ENCODE measurements around the gene C1QTNF1. TPM values are rescaled to one million over a fixed set of nuclear protein-coding genes. Genes with fewer than 3 reads are reported as not detected.
A peak's percentile ranks its signal among the peaks of the same experiment; 100 is the strongest.

C1QTNF1 gene, protein sequence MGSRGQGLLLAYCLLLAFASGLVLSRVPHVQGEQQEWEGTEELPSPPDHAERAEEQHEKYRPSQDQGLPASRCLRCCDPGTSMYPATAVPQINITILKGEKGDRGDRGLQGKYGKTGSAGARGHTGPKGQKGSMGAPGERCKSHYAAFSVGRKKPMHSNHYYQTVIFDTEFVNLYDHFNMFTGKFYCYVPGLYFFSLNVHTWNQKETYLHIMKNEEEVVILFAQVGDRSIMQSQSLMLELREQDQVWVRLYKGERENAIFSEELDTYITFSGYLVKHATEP
- 11.5 and 12.7 TPM in 2 replicates for polyA plus RNA-seq (2013)

DNA sequence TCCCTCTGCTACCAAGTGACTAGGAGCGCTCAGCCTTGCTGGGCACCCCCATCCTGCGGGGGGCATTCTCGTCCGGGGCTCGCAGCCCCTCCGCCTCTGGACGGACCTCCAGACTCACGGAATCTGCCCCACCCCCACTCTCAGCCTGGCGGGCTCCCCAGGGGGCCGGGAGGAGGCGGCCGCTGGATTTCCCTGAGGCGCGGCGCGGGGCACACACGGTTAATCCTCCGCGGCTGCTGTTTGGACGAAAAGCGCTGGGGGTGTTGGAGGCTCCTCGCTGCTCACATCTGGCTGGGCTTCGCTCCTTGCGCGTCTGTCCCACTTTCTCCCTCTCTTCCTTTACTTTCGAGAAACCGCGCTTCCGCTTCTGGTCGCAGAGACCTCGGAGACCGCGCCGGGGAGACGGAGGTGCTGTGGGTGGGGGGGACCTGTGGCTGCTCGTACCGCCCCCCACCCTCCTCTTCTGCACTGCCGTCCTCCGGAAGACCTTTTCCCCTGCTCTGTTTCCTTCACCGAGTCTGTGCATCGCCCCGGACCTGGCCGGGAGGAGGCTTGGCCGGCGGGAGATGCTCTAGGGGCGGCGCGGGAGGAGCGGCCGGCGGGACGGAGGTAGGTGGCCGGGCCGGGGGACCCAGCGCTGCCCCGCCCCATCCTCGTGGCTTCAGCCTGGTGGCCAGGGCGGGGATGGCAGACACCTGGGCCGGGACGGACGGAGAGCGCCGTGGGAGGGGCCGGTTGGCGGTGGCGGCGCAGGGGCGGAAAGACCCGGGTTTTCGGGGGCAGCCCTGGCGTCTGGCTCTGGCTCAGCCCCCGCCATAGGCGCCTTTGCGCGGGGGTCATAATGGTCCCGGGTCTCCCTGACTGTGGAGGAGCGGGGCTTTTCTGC lies at the start of gene C1QTNF1:
Gene C1QTNF1 (plus strand): TSS at position 284 of the 886 bp plus-strand sequence. CDS start 19,800 bp downstream, outside the sequence.
- Histone ChIP-seq H3K9ac (ENCODE audit: low read length) (peak within 1 kb of the TSS; percentile 19), H3K18ac (ENCODE audit: low read length) (peak within 1 kb of the TSS; percentile 54), H2AK5ac (ENCODE audit: low read length) (peak within 1 kb of the TSS; percentile 17), H3K36me3 (ENCODE audit: control insufficient read depth in 1 of 2, insufficient read depth in 2 of 2, low read length in 2 of 2) (no peaks in the 10 kb centered on the region), H3K4me2 (ENCODE audit: low read length) (peak within 1 kb of the TSS; percentile 66), H3K23ac (ENCODE audit: low read length) (no peak within 1 kb of the TSS), H3K79me2 (ENCODE audit: control insufficient read depth, insufficient read depth, low read length, poor library complexity) (peaks cover 2% of the 10 kb centered on the region), H4K8ac (ENCODE audit: low read depth, low read length) (peak within 1 kb of the TSS; percentile 45), H3K4me3 (ENCODE audit: low read depth, low read length) (peak within 1 kb of the TSS; percentile 63), H3K27ac (ENCODE audit: low read depth, low read length) (no peak within 1 kb of the TSS), H2BK120ac (ENCODE audit: insufficient read depth, low read length, poor library complexity) (peak within 1 kb of the TSS; percentile 8), H2BK5ac (ENCODE audit: low read depth, low read length, poor library complexity) (no peak within 1 kb of the TSS), H3K79me1 (ENCODE audit: low read length) (peaks cover 21% of the 10 kb centered on the region), H3K4ac (ENCODE audit: low read depth, low read length) (no peak within 1 kb of the TSS), H2BK12ac (ENCODE audit: low read length) (peak within 1 kb of the TSS; percentile 10), H3K9me3 (ENCODE audit: insufficient read depth, low read depth, low read length) (no peaks in the 10 kb centered on the region), H3K14ac (ENCODE audit: low read length) (no peak within 1 kb of the TSS), H4K91ac (ENCODE audit: low read depth, low read length) (peak within 1 kb of the TSS; percentile 21), H4K12ac (ENCODE audit: low read depth, low read length) (peak within 1 kb of the TSS; percentile 1), H3K4me1 (ENCODE audit: control insufficient read depth in 1 of 2, insufficient read depth in 2 of 2, low read length in 2 of 2) (peaks cover 23 to 32% of the 10 kb centered on the region in 2 experiments), H3K27me3 (ENCODE audit: insufficient read depth, low read length) (peaks cover 13% of the 10 kb centered on the region), H2AFZ (ENCODE audit: insufficient read depth, low read length, poor library complexity) (peak within 1 kb of the TSS; percentile 9)
- WGBS (ENCODE audit: extremely low coverage, insufficient coverage, insufficient read length) = no CpG with 5 or more reads among the region's 77 CpGs
- peak; percentile 69 to 81 for DNase-seq

DNA sequence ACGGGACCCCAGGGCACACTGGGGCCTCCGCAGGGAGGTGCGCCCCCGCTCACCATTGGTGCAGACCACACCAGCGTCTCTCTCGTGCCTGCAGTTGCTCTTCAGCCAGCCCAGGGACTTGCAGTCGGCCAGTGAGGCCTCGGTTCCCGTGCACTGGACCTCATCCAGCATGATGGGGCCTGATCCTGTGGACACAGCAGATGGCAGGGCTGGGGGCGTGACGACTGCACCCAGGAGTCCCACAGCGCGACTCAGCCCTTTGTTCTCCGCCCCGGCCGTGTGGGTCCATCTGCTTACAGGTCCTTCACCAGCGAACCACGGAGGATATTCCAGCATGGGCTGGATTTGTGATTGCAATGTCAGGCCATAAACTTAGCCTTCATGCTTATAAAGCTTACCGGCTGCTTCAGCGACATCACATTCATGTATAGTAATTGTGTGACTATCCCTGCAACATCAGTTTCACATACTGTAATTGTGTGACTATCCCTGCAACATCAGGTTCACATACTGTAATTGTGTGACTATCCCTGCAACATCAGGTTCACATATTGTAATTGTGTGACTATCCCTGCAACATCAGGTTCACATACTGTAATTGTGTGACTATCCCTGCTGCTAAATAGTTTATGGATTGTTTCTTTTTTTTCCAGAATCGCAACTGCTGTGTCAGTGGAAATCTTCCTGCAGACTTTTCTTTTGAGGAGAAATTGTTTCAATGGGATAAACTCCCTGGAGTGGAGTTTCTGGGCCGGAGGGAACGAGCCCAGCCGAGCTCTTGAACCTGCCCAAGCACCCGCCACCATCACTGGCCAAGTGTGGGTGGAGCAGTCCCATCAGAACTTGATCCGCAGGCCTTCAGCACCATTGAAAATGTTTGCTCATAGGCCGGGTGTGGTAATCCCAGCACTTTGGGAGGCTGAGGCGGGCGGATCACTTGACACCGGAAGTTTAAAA lies 49.1 kb upstream of the C1QTNF1 start:
- peak in 1 of 2 donors; percentile 17 for DNase-seq
- Histone ChIP-seq H3K9ac (ENCODE audit: low read length) (no peak overlapping the region), H4K91ac (ENCODE audit: low read depth, low read length) (peak overlapping the region; percentile 1), H4K12ac (ENCODE audit: low read depth, low read length) (no peak overlapping the region), H3K9me3 (ENCODE audit: insufficient read depth, low read depth, low read length) (no peaks in the 10 kb centered on the region), H3K14ac (ENCODE audit: low read length) (no peak overlapping the region), H2BK120ac (ENCODE audit: insufficient read depth, low read length, poor library complexity) (peak overlapping the region; percentile 21), H3K4me1 (ENCODE audit: control insufficient read depth in 1 of 2, insufficient read depth in 2 of 2, low read length in 2 of 2) (peaks cover 15 to 19% of the 10 kb centered on the region in 2 experiments), H3K79me1 (ENCODE audit: low read length) (peaks cover 14% of the 10 kb centered on the region), H3K27me3 (ENCODE audit: insufficient read depth, low read length) (no peaks in the 10 kb centered on the region), H2AFZ (ENCODE audit: insufficient read depth, low read length, poor library complexity) (peak overlapping the region; percentile 52), H3K36me3 (ENCODE audit: control insufficient read depth in 1 of 2, insufficient read depth in 2 of 2, low read length in 2 of 2) (no peaks in the 10 kb centered on the region), H3K4me3 (ENCODE audit: low read depth, low read length) (no peak overlapping the region), H3K4me2 (ENCODE audit: low read length) (no peak overlapping the region), H4K8ac (ENCODE audit: low read depth, low read length) (no peak overlapping the region), H3K27ac (ENCODE audit: low read depth, low read length) (no peak overlapping the region), H3K18ac (ENCODE audit: low read length) (no peak overlapping the region), H3K79me2 (ENCODE audit: control insufficient read depth, insufficient read depth, low read length, poor library complexity) (no peaks in the 10 kb centered on the region), H2BK12ac (ENCODE audit: low read length) (no peak overlapping the region), H2BK5ac (ENCODE audit: low read depth, low read length, poor library complexity) (no peak overlapping the region), H3K4ac (ENCODE audit: low read depth, low read length) (no peak overlapping the region), H2AK5ac (ENCODE audit: low read length) (peak overlapping the region; percentile 22), H3K23ac (ENCODE audit: low read length) (no peak overlapping the region)
- no CpG with 5 or more reads among the region's 30 CpGs for WGBS (ENCODE audit: extremely low coverage, insufficient coverage, insufficient read length)

DNA sequence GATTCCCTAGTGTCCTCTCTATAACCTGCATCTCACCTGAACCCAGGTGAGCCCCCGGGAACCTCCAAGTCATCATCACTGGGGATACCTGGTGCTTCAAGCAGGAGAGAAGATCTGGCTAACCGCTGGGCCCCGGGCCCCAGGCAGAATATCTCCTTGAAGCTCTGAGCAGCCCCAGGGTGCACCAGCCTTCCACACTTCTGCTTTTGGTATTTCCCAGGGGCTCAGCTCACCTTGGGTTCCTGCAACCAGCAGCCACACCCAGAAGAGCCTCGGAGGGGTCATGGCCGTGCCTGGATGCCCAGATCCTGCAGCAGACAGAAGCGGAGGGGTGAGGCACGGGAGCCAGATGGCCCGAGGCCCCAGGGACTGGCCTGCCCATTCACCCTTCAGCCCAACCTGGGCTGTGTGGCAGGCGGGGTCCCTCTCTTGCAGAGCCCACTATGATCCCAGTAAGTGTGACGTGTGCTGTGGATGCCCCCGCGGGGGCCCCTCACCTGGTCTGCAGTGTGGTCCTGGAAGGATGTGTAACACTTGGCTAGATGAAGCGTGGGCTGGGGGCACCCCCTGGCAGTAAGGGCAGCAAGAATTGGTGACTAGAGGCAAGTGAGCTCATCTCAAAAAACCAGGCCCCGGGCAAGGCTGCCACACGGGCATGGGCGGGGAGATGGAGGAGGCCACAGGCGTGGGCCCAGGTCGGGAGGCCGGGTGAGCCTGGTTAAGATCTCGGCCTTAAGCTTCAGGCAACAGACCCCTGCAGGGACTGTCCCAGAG lies 46.9 kb upstream of the C1QTNF1 start:
- no peak overlapping the region for H3K23ac ChIP-seq (ENCODE audit: low read length)
- H3K27ac ChIP-seq (ENCODE audit: low read depth, low read length) = no peak overlapping the region
- no peak overlapping the region for H2BK5ac ChIP-seq (ENCODE audit: low read depth, low read length, poor library complexity)
- H2BK12ac ChIP-seq (ENCODE audit: low read length) = no peak overlapping the region
- no peak overlapping the region for H2AK5ac ChIP-seq (ENCODE audit: low read length)
- no peak overlapping the region for H3K18ac ChIP-seq (ENCODE audit: low read length)
- no peak overlapping the region for H3K4me3 ChIP-seq (ENCODE audit: low read depth, low read length)
- H4K8ac ChIP-seq (ENCODE audit: low read depth, low read length) = no peak overlapping the region
- no peak overlapping the region for H3K14ac ChIP-seq (ENCODE audit: low read length)
- no peak for DNase-seq
- no peak overlapping the region for H2AFZ ChIP-seq (ENCODE audit: insufficient read depth, low read length, poor library complexity)
- no peak overlapping the region for H3K4me2 ChIP-seq (ENCODE audit: low read length)
- no peak overlapping the region for H4K12ac ChIP-seq (ENCODE audit: low read depth, low read length)
- H3K9ac ChIP-seq (ENCODE audit: low read length) = no peak overlapping the region
- no peaks in the 10 kb centered on the region for H3K27me3 ChIP-seq (ENCODE audit: insufficient read depth, low read length)
- H3K36me3 ChIP-seq (ENCODE audit: control insufficient read depth in 1 of 2, insufficient read depth in 2 of 2, low read length in 2 of 2) = no peaks in the 10 kb centered on the region
- no CpG with 5 or more reads among the region's 20 CpGs for WGBS (ENCODE audit: extremely low coverage, insufficient coverage, insufficient read length)
- peaks cover 10% of the 10 kb centered on the region for H3K79me1 ChIP-seq (ENCODE audit: low read length)
- H4K91ac ChIP-seq (ENCODE audit: low read depth, low read length) = no peak overlapping the region
- H3K4ac ChIP-seq (ENCODE audit: low read depth, low read length) = no peak overlapping the region
- H3K4me1 ChIP-seq (ENCODE audit: control insufficient read depth in 1 of 2, insufficient read depth in 2 of 2, low read length in 2 of 2) = peaks cover 18 to 20% of the 10 kb centered on the region in 2 experiments
- H3K9me3 ChIP-seq (ENCODE audit: insufficient read depth, low read depth, low read length) = no peaks in the 10 kb centered on the region
- no peaks in the 10 kb centered on the region for H3K79me2 ChIP-seq (ENCODE audit: control insufficient read depth, insufficient read depth, low read length, poor library complexity)
- no peak overlapping the region for H2BK120ac ChIP-seq (ENCODE audit: insufficient read depth, low read length, poor library complexity)

All from trophoblast cell (in vitro differentiated cells and primary cell).